ENCODE data around the gene ARHGDIB. TPM values are rescaled to one million over a fixed set of nuclear protein-coding genes. Genes with fewer than 3 reads are reported as not detected.

The ARHGDIB gene
- total RNA-seq, 1 experiment from 2014 or later: 7.7 TPM

- H3K27ac Mint-ChIP-seq (ENCODE audit: low read depth, unreplicated experiment): no peak overlapping the region
- H3K9me3 Mint-ChIP-seq (ENCODE audit: unreplicated experiment): no peaks in the 10 kb centered on the region
- DNase-seq (ENCODE audit: unreplicated experiment): no peak
- H3K27me3 Mint-ChIP-seq (ENCODE audit: insufficient read depth, unreplicated experiment): no peaks in the 10 kb centered on the region
- CTCF ChIA-PET: interaction anchor here (0.7 to 1.3 kb wide), 3 partner anchors 111 to 576 kb away, joined by 3 to 5 read pairs (median 4); no protein-coding TSS in a partner anchor
- peaks cover 29% of the 10 kb centered on the region for H3K4me1 Mint-ChIP-seq (ENCODE audit: insufficient read depth, unreplicated experiment)
- H3K36me3 Mint-ChIP-seq (ENCODE audit: insufficient read depth, unreplicated experiment): no peaks in the 10 kb centered on the region
- no TSS peak for BruUV-seq (replicated peaks)
- TF ChIP-seq CTCF (IDR thresholded peaks at IDR 0.05; ENCODE audit: unreplicated experiment): no peak
- POLR2A ChIA-PET: interaction anchor here (0.7 to 0.9 kb wide), 2 partner anchors 10 to 159 kb away, joined by 3 to 4 read pairs; no protein-coding TSS in a partner anchor
- intact Hi-C loops (cut with micrococcal nuclease): no loop called here
- no peak overlapping the region for H3K4me3 Mint-ChIP-seq (ENCODE audit: unreplicated experiment)
These were observed 4.5 kb downstream of the ARHGDIB start for GRCh38 chr12:14956905-14957304.

DNA sequence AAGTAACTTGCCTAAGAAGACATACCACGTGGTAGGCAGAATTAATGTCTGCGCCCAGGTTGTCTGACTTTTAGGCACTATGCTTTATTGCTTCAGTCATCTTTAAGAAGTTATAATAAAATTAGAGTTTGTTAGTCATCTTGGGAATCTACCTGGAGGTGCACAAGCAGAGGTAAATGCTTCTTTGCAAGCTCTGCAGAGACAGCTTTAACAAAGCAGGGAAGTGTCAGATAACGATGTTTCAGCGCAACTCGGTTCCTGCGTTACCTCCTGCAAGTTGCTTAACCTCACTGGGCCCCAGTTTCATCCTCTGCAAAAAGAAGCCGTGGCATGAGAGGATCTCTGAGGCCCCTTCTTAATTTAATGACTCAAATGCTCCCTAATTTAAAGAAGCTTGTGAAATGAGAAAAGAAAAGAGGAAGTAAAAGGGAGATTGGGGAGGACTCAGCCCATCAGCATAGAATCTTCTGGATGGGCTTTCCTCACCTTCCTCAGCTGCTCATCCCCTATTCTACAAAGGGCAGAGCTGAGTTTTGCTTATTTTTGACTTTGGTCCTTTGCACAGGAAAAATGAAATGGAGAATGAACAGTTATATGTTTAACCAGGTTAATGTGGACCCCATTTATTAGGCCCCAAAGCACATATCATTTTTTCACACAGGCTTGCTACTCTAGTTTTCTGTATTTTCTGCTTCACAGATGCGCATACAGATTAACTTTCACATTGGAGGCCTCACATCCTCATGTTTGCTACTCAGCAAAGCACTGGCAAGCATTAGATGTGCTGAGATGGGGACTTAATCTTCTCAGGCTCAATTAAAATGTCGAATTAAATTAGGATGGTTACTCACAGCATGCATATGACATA is 5.1 kb downstream of the ARHGDIB start:
- Mint-ChIP-seq H3K27me3 (ENCODE audit: insufficient read depth, unreplicated experiment) (no peaks in the 10 kb centered on the region), H3K9me3 (ENCODE audit: unreplicated experiment) (no peaks in the 10 kb centered on the region), H3K4me1 (ENCODE audit: insufficient read depth, unreplicated experiment) (peaks cover 31% of the 10 kb centered on the region), H3K36me3 (ENCODE audit: insufficient read depth, unreplicated experiment) (no peaks in the 10 kb centered on the region), H3K27ac (ENCODE audit: low read depth, unreplicated experiment) (no peak overlapping the region), H3K4me3 (ENCODE audit: unreplicated experiment) (no peak overlapping the region)
- intact Hi-C loops (cut with micrococcal nuclease): no loop called here
- TF ChIP-seq CTCF (IDR thresholded peaks at IDR 0.05; ENCODE audit: unreplicated experiment): no peak
- DNase-seq (ENCODE audit: unreplicated experiment): no peak
- CTCF ChIA-PET: interaction anchor here (0.7 to 1.3 kb wide), 2 partner anchors 111 to 186 kb away, joined by 4 to 5 read pairs; no protein-coding TSS in a partner anchor
- POLR2A ChIA-PET: interaction anchor here (0.6 to 0.9 kb wide), 2 partner anchors 11 to 18 kb away, joined by 3 to 4 read pairs; partner anchors contain the start of gene ERP27
- BruUV-seq (replicated peaks): no TSS peak

DNA sequence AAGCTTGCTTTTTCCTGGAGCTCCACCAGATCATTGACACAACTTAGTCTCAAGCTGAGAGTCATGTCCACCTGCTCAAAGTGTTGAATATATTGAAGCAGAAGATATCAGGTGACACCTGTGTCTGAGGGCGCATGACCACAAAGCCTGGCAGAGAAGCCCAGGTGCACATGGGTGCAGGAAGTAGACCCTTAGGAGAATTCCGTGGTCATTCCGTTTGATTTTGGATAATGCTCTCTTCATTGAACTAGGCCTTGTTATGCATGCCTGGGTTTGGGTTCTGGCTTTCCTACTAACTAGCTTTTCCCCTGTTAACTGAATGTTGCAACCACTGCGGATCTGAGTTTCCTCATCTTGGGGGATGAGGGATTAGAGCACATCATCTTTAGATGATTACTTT is 7.1 kb downstream of the ARHGDIB start:
- CTCF ChIA-PET: interaction anchor here (0.6 kb wide), 1 partner anchor 673 kb away, joined by 3 read pairs; no protein-coding TSS in a partner anchor
- POLR2A ChIA-PET: interaction anchor here (0.6 to 0.7 kb wide), 3 partner anchors 38 to 129 kb away, joined by 3 to 4 read pairs (median 3); no protein-coding TSS in a partner anchor
- Mint-ChIP-seq H3K9me3 (ENCODE audit: unreplicated experiment) (no peaks in the 10 kb centered on the region), H3K36me3 (ENCODE audit: insufficient read depth, unreplicated experiment) (no peaks in the 10 kb centered on the region), H3K27me3 (ENCODE audit: insufficient read depth, unreplicated experiment) (no peaks in the 10 kb centered on the region), H3K4me3 (ENCODE audit: unreplicated experiment) (no peak overlapping the region), H3K27ac (ENCODE audit: low read depth, unreplicated experiment) (peak overlapping the region; percentile 77), H3K4me1 (ENCODE audit: insufficient read depth, unreplicated experiment) (peaks cover 39% of the 10 kb centered on the region)
- TF ChIP-seq CTCF (IDR thresholded peaks at IDR 0.05; ENCODE audit: unreplicated experiment): no peak
- BruUV-seq (replicated peaks): no TSS peak
- no peak for DNase-seq (ENCODE audit: unreplicated experiment)
- intact Hi-C loops (cut with micrococcal nuclease): no loop called here

DNA sequence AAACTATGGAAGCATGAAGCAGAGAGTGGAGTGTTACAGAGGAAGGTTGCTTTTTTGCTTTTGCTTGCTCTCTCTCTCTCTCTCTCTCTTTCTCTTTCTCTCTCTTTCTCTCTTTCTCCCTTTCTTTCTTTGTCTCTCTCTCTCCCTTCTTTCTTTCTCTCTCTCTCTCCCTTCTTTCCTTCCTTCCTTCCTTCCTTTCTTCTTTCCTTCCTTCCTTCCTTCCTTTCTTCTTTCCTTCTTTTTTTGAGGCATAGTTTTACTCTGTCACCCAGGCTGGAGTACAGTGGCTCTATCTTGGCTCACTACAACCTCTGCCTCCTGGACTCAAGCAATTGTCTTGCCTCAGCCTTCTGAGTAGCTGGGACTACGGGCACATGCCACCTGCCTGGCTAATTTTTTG is 7.6 kb downstream of the ARHGDIB start:
- Mint-ChIP-seq H3K27me3 (ENCODE audit: insufficient read depth, unreplicated experiment) (no peaks in the 10 kb centered on the region), H3K4me1 (ENCODE audit: insufficient read depth, unreplicated experiment) (peaks cover 41% of the 10 kb centered on the region), H3K4me3 (ENCODE audit: unreplicated experiment) (no peak overlapping the region), H3K9me3 (ENCODE audit: unreplicated experiment) (no peaks in the 10 kb centered on the region), H3K27ac (ENCODE audit: low read depth, unreplicated experiment) (peak overlapping the region; percentile 77), H3K36me3 (ENCODE audit: insufficient read depth, unreplicated experiment) (no peaks in the 10 kb centered on the region)
- no peak for DNase-seq (ENCODE audit: unreplicated experiment)
- no TSS peak for BruUV-seq (replicated peaks)
- TF ChIP-seq CTCF (IDR thresholded peaks at IDR 0.05; ENCODE audit: unreplicated experiment): no peak
- intact Hi-C loops (cut with micrococcal nuclease): no loop called here
- CTCF ChIA-PET: no interaction called here
- POLR2A ChIA-PET: interaction anchor here (0.6 to 0.7 kb wide), 3 partner anchors 38 to 128 kb away, joined by 3 to 4 read pairs (median 3); no protein-coding TSS in a partner anchor

All from MCF 10A (cell line).